HUES6 (cell line): Measurements from ENCODE around the gene EGFLAM.

ENCODE experiments used
- H3K27ac ChIP-seq: 2 replicates; pipeline ENCODE4 v1.7.0; 2013; ENCODE audit warnings: low read depth, mild to moderate bottlenecking, low read length, inconsistent platforms
- H3K27me3 ChIP-seq: 2 replicates; pipeline ENCODE4 v1.6.1; 2013; ENCODE audit warnings: low read length; ENCODE audit not compliant: control insufficient read depth, insufficient read depth
- H3K36me3 ChIP-seq: 2 replicates; pipeline ENCODE4 v1.6.1; 2013; ENCODE audit warnings: low read length; ENCODE audit not compliant: control insufficient read depth, insufficient read depth
- H3K4me1 ChIP-seq: 2 replicates; pipeline ENCODE4 v1.6.1; 2013; ENCODE audit warnings: low read length; ENCODE audit not compliant: control insufficient read depth, insufficient read depth
- H3K4me3 ChIP-seq: 2 replicates; pipeline ENCODE4 v1.5.1; 2013; ENCODE audit warnings: low read depth, low read length
- H3K9ac ChIP-seq: one replicate; pipeline ENCODE4 v1.6.1; 2013; ENCODE audit warnings: mild to moderate bottlenecking, low read length
- H3K9me3 ChIP-seq: 2 replicates; pipeline ENCODE4 v1.6.1; 2013; ENCODE audit warnings: low read depth, low read length; ENCODE audit not compliant: control insufficient read depth, insufficient read depth

Gene EGFLAM

GRCh38 chr5:38292228-38292627 lies 33.9 kb downstream of the EGFLAM start:
- Histone ChIP-seq H3K4me1 (peaks cover 8% of the 10 kb centered on the region; the same call in 1 of the 2 replicates), H3K9ac (no peak overlapping the region), H3K4me3 (no peak overlapping the region), H3K27ac (no peak overlapping the region), H3K9me3 (no peaks in the 10 kb centered on the region), H3K36me3 (no peaks in the 10 kb centered on the region), H3K27me3 (no peaks in the 10 kb centered on the region)

GRCh38 chr5:38295751-38296150 lies 37.4 kb downstream of the EGFLAM start:
- Histone ChIP-seq H3K36me3 (no peaks in the 10 kb centered on the region), H3K27ac (no peak overlapping the region), H3K4me1 (peaks cover 15% of the 10 kb centered on the region; the same call in 1 of the 2 replicates), H3K9me3 (no peaks in the 10 kb centered on the region), H3K9ac (no peak overlapping the region), H3K4me3 (no peak overlapping the region), H3K27me3 (no peaks in the 10 kb centered on the region)

GRCh38 chr5:38297830-38298608 lies 39.7 kb downstream of the EGFLAM start:
- Histone ChIP-seq H3K27ac (no peak overlapping the region), H3K9me3 (peaks cover 5% of the 10 kb centered on the region; the same call in 1 of the 2 replicates), H3K27me3 (no peaks in the 10 kb centered on the region), H3K36me3 (no peaks in the 10 kb centered on the region), H3K4me3 (no peak overlapping the region), H3K9ac (no peak overlapping the region), H3K4me1 (peaks cover 7% of the 10 kb centered on the region; the same call in 1 of the 2 replicates)

GRCh38 chr5:38299585-38299984 lies 41.2 kb downstream of the EGFLAM start:
- no peaks in the 10 kb centered on the region for H3K36me3 ChIP-seq
- H3K4me3 ChIP-seq = no peak overlapping the region
- H3K9ac ChIP-seq = no peak overlapping the region
- H3K27ac ChIP-seq = no peak overlapping the region
- H3K4me1 ChIP-seq = peaks cover 7% of the 10 kb centered on the region; the same call in 1 of the 2 replicates
- no peaks in the 10 kb centered on the region for H3K27me3 ChIP-seq
- peaks cover 8% of the 10 kb centered on the region; the same call in 1 of the 2 replicates for H3K9me3 ChIP-seq

GRCh38 chr5:38305148-38305547 lies 46.8 kb downstream of the EGFLAM start:
- Histone ChIP-seq H3K4me3 (no peak overlapping the region), H3K9me3 (peaks cover 17% of the 10 kb centered on the region; the same call in 1 of the 2 replicates), H3K9ac (no peak overlapping the region), H3K4me1 (no peaks in the 10 kb centered on the region), H3K27me3 (no peaks in the 10 kb centered on the region), H3K36me3 (no peaks in the 10 kb centered on the region; the same call in 1 of the 2 replicates), H3K27ac (no peak overlapping the region)

- H3K27ac ChIP-seq = no peak overlapping the region
- H3K9me3 ChIP-seq = peaks cover 11% of the 10 kb centered on the region; the same call in 1 of the 2 replicates
- no peak overlapping the region for H3K4me3 ChIP-seq
- no peaks in the 10 kb centered on the region; the same call in 1 of the 2 replicates for H3K36me3 ChIP-seq
- H3K27me3 ChIP-seq = no peaks in the 10 kb centered on the region
- no peaks in the 10 kb centered on the region for H3K4me1 ChIP-seq
- H3K9ac ChIP-seq = no peak overlapping the region
Measured at GRCh38 chr5:38307845-38308244, 49.5 kb downstream of the EGFLAM start.

GRCh38 chr5:38316544-38317224 lies 58.3 kb downstream of the EGFLAM start:
- no peak overlapping the region for H3K9ac ChIP-seq
- H3K9me3 ChIP-seq = peaks cover 8% of the 10 kb centered on the region
- no peaks in the 10 kb centered on the region for H3K27me3 ChIP-seq
- no peak overlapping the region for H3K27ac ChIP-seq
- H3K4me1 ChIP-seq = no peaks in the 10 kb centered on the region
- H3K36me3 ChIP-seq = no peaks in the 10 kb centered on the region; the same call in 1 of the 2 replicates
- H3K4me3 ChIP-seq = no peak overlapping the region

- Histone ChIP-seq H3K9ac (no peak overlapping the region), H3K4me3 (no peak overlapping the region), H3K36me3 (no peaks in the 10 kb centered on the region; the same call in 1 of the 2 replicates), H3K9me3 (peaks cover 8% of the 10 kb centered on the region), H3K4me1 (no peaks in the 10 kb centered on the region; the same call in 1 of the 2 replicates), H3K27ac (no peak overlapping the region), H3K27me3 (no peaks in the 10 kb centered on the region)
Measured at GRCh38 chr5:38317868-38318267, 59.5 kb downstream of the EGFLAM start.

GRCh38 chr5:38319491-38319890 lies 61.1 kb downstream of the EGFLAM start:
- Histone ChIP-seq H3K36me3 (no peaks in the 10 kb centered on the region; the same call in 1 of the 2 replicates), H3K9me3 (peaks cover 8% of the 10 kb centered on the region), H3K4me1 (no peaks in the 10 kb centered on the region; the same call in 1 of the 2 replicates), H3K27ac (no peak overlapping the region), H3K27me3 (no peaks in the 10 kb centered on the region), H3K4me3 (no peak overlapping the region), H3K9ac (no peak overlapping the region)

GRCh38 chr5:38321978-38322377 lies 63.6 kb downstream of the EGFLAM start:
- H3K36me3 ChIP-seq = no peaks in the 10 kb centered on the region; the same call in 1 of the 2 replicates
- H3K27ac ChIP-seq = no peak overlapping the region
- no peaks in the 10 kb centered on the region; the same call in 1 of the 2 replicates for H3K4me1 ChIP-seq
- H3K9ac ChIP-seq = no peak overlapping the region
- no peak overlapping the region for H3K4me3 ChIP-seq
- no peaks in the 10 kb centered on the region for H3K27me3 ChIP-seq
- H3K9me3 ChIP-seq = peaks cover 8% of the 10 kb centered on the region
